ENCODE measurements around the gene WBP1L.

Gene WBP1L

DNA sequence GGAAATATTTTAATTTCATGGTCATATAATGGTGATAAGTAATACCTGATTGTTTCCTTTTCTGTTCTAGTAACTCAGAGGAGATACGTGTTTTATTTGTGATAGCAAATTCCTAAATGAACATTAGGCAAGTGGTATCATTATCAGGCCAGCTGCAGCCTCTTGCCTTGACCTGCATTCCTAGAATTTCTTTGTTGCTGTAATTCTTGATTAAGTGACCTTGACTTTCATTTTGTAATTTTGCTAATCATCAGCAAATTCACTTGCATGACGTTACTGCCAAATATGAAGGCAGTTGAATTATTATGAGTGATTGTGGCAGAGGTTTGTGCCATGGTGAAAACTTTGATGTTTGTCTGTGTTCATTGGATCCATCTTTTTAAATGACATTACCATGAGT lies 119.9 kb downstream of the WBP1L start:
- no peak overlapping the region for H3K4me3 ChIP-seq (ENCODE audit: low read depth, low read length)
- no peak for DNase-seq (ENCODE audit: low read depth)
- TF ChIP-seq POLR2A (IDR thresholded peaks at IDR 0.05; ENCODE audit: extremely low read depth, insufficient read length) (no peak), MYC (IDR thresholded peaks at IDR 0.05; ENCODE audit: low read depth, low read length) (no peak)
- TF ChIP-seq, protein P1, sequence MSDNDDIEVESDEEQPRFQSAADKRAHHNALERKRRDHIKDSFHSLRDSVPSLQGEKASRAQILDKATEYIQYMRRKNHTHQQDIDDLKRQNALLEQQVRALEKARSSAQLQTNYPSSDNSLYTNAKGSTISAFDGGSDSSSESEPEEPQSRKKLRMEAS (IDR thresholded peaks at IDR 0.05; ENCODE audit: low read depth, low read length): no peak

DNA sequence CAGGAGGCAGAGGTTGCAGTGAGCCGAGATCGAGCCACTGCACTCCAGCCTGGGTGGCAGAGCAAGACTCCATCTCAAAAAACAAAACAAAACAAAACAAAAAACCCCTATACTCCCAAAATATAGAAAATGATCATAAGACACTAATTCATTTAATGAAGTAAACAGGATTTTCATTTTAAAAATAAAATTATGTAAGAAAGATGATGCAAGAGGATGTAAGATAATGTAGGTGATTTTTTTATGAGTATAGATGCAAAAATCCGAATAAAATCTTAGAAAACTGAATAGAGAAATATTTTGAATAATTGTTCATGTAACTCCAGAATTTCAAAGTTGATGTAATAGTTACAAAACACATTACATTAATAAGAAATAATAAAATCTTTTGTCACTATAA lies 121.9 kb downstream of the WBP1L start:
- TF ChIP-seq, protein P2, sequence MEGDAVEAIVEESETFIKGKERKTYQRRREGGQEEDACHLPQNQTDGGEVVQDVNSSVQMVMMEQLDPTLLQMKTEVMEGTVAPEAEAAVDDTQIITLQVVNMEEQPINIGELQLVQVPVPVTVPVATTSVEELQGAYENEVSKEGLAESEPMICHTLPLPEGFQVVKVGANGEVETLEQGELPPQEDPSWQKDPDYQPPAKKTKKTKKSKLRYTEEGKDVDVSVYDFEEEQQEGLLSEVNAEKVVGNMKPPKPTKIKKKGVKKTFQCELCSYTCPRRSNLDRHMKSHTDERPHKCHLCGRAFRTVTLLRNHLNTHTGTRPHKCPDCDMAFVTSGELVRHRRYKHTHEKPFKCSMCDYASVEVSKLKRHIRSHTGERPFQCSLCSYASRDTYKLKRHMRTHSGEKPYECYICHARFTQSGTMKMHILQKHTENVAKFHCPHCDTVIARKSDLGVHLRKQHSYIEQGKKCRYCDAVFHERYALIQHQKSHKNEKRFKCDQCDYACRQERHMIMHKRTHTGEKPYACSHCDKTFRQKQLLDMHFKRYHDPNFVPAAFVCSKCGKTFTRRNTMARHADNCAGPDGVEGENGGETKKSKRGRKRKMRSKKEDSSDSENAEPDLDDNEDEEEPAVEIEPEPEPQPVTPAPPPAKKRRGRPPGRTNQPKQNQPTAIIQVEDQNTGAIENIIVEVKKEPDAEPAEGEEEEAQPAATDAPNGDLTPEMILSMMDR (IDR thresholded peaks at IDR 0.05; ENCODE audit: low read depth, low read length): no peak
- TF ChIP-seq, protein P1 (IDR thresholded peaks at IDR 0.05; ENCODE audit: low read depth, low read length): no peak
- TF ChIP-seq POLR2A (IDR thresholded peaks at IDR 0.05; ENCODE audit: extremely low read depth, insufficient read length) (no peak), MYC (IDR thresholded peaks at IDR 0.05; ENCODE audit: low read depth, low read length) (no peak)
- DNase-seq (ENCODE audit: low read depth): no peak
- no peak overlapping the region for H3K4me3 ChIP-seq (ENCODE audit: low read depth, low read length)
